WTC11 (cell line): ENCODE data around the gene TRABD2A. TPM values are rescaled to one million over a fixed set of nuclear protein-coding genes. Genes with fewer than 3 reads are reported as not detected.

ENCODE experiments used
- ATAC-seq: fragments of 200-7000 bp; cut with Tn5 transposase; 2 replicates; pipeline ENCODE4 v1.10.0; 2021; ENCODE audit warnings: mild to moderate bottlenecking, moderate library complexity
- CTCF ChIA-PET: fragments of 300-600 bp; sonication (Branson Sonifier 250); formaldehyde crosslinking; loops from one replicate; lab custom pipeline; 2021; ENCODE audit warnings: antibody characterized with exemption; lab: Charles Lee
- POLR2A ChIA-PET: fragments of 350-600 bp; sonication (Branson Sonifier 250); formaldehyde crosslinking; loops from one replicate; lab custom pipeline; 2021; ENCODE audit warnings: antibody characterized with exemption; lab: Charles Lee
- DNase-seq: peaks from one replicate; pipeline ENCODE4 v3.0.0; 2021; ENCODE audit warnings: low spot score
- H3K27ac Mint-ChIP-seq: 2 replicates; pipeline ENCODE4 v1.8.0; 2021; ENCODE audit warnings: mixed read lengths
- H3K27me3 Mint-ChIP-seq: 2 replicates; pipeline ENCODE4 v1.8.0; 2021; ENCODE audit warnings: low read depth, mild to moderate bottlenecking, moderate library complexity, mixed read lengths
- H3K36me3 Mint-ChIP-seq: 2 replicates; pipeline ENCODE4 v1.8.0; 2021; ENCODE audit warnings: mixed read lengths
- H3K4me1 Mint-ChIP-seq: 2 replicates; pipeline ENCODE4 v1.8.0; 2022; ENCODE audit warnings: mixed read lengths
- H3K4me3 Mint-ChIP-seq: 2 replicates; pipeline ENCODE4 v1.8.0; 2021; ENCODE audit warnings: mild to moderate bottlenecking, moderate library complexity, mixed read lengths
- H3K9me3 Mint-ChIP-seq: 2 replicates; pipeline ENCODE4 v1.8.0; 2021; ENCODE audit warnings: mixed read lengths
- AR ChIP-seq: fragments of 250-450 bp; sonication (Bioruptor Pico); IDR thresholded peaks from 2 replicates; pipeline ENCODE4 v1.9.0; 2021; ENCODE audit warnings: mild to moderate bottlenecking
- ATF3 ChIP-seq: sonication (generic); formaldehyde crosslinking; conservative IDR thresholded peaks from 2 replicates; pipeline ENCODE4 v1.8.1; 2022; ENCODE audit warnings: mild to moderate bottlenecking, missing genetic modification reagents
- FOXK1 ChIP-seq: sonication (generic); formaldehyde crosslinking; IDR thresholded peaks from 2 replicates; pipeline ENCODE4 v1.8.0; 2022; ENCODE audit warnings: mild to moderate bottlenecking, moderate library complexity, missing genetic modification reagents
- FOXP1 ChIP-seq: sonication (generic); formaldehyde crosslinking; IDR thresholded peaks from 2 replicates; pipeline ENCODE4 v1.8.0; 2022; ENCODE audit warnings: missing genetic modification reagents, mild to moderate bottlenecking, moderate library complexity, borderline replicate concordance
- GRHL2 ChIP-seq: fragments of 250-450 bp; sonication (Bioruptor Pico); IDR thresholded peaks from 2 replicates; pipeline ENCODE4 v1.8.0; 2022; ENCODE audit warnings: mild to moderate bottlenecking, moderate library complexity; ENCODE audit not compliant: insufficient replicate concordance, severe bottlenecking
- NFE2L1 ChIP-seq: sonication (generic); formaldehyde crosslinking; IDR thresholded peaks from 2 replicates; pipeline ENCODE4 v1.8.1; 2023; ENCODE audit warnings: missing genetic modification reagents
- NR1H2 ChIP-seq: sonication (generic); formaldehyde crosslinking; IDR thresholded peaks from 2 replicates; pipeline ENCODE4 v1.9.0; 2021; ENCODE audit warnings: mild to moderate bottlenecking, moderate library complexity, missing genetic modification reagents
- PRDM15 ChIP-seq: sonication (generic); formaldehyde crosslinking; IDR thresholded peaks from 2 replicates; pipeline ENCODE4 v1.8.0; 2022; ENCODE audit warnings: missing genetic modification reagents
- RELA ChIP-seq: sonication (generic); formaldehyde crosslinking; IDR thresholded peaks from 2 replicates; pipeline ENCODE4 v1.8.1; 2022; ENCODE audit warnings: missing genetic modification reagents, mild to moderate bottlenecking, borderline replicate concordance
- RORB ChIP-seq: fragments of 250-450 bp; sonication (Bioruptor Pico); IDR thresholded peaks from 2 replicates; pipeline ENCODE4 v1.9.0; 2021; ENCODE audit warnings: mild to moderate bottlenecking
- SMAD4 ChIP-seq: sonication (generic); formaldehyde crosslinking; IDR thresholded peaks from 2 replicates; pipeline ENCODE4 v1.8.0; 2022; ENCODE audit warnings: mild to moderate bottlenecking, missing genetic modification reagents
- TCF7 ChIP-seq: sonication (generic); formaldehyde crosslinking; IDR thresholded peaks from 2 replicates; pipeline ENCODE4 v1.8.0; 2022; ENCODE audit warnings: mild to moderate bottlenecking, low read depth, missing genetic modification reagents, moderate library complexity
- TP53 ChIP-seq: sonication (generic); formaldehyde crosslinking; IDR thresholded peaks from 2 replicates; pipeline ENCODE4 v1.8.1; 2023; ENCODE audit warnings: mild to moderate bottlenecking, missing genetic modification reagents
- ZNF138 ChIP-seq: sonication (generic); formaldehyde crosslinking; conservative IDR thresholded peaks from 2 replicates; pipeline ENCODE4 v1.8.1; 2022; ENCODE audit warnings: mild to moderate bottlenecking, moderate library complexity, missing genetic modification reagents
- ZNF232 ChIP-seq: sonication (generic); formaldehyde crosslinking; IDR thresholded peaks from 2 replicates; pipeline ENCODE4 v1.8.0; 2022; ENCODE audit warnings: mild to moderate bottlenecking, missing genetic modification reagents
- ZNF416 ChIP-seq: fragments of 250-450 bp; sonication (Bioruptor Pico); IDR thresholded peaks from 2 replicates; pipeline ENCODE4 v1.9.0; 2021; ENCODE audit warnings: mild to moderate bottlenecking, inconsistent platforms
- ZNF671 ChIP-seq: fragments of 250-450 bp; sonication (Bioruptor Pico); IDR thresholded peaks from 2 replicates; pipeline ENCODE4 v1.8.0; 2021; ENCODE audit warnings: mild to moderate bottlenecking
- total RNA-seq: library from RNA; stranded (reverse); gene quantifications from 3 replicates; pipeline ENCODE4 v1.2.3, GENCODE V29; 2021
- TF ChIP-seq, protein P1 (sequence below): sonication (generic); formaldehyde crosslinking; IDR thresholded peaks from 2 replicates; pipeline ENCODE4 v1.8.1; 2022; ENCODE audit warnings: low read depth, mild to moderate bottlenecking, moderate library complexity, missing genetic modification reagents, borderline replicate concordance
- TF ChIP-seq, protein P2 (sequence below): sonication (generic); formaldehyde crosslinking; IDR thresholded peaks from 2 replicates; pipeline ENCODE4 v1.8.0; 2022; ENCODE audit warnings: mild to moderate bottlenecking, missing genetic modification reagents

TRABD2A gene
- total RNA-seq, 1 experiment from 2014 or later = 12.1 TPM

DNA sequence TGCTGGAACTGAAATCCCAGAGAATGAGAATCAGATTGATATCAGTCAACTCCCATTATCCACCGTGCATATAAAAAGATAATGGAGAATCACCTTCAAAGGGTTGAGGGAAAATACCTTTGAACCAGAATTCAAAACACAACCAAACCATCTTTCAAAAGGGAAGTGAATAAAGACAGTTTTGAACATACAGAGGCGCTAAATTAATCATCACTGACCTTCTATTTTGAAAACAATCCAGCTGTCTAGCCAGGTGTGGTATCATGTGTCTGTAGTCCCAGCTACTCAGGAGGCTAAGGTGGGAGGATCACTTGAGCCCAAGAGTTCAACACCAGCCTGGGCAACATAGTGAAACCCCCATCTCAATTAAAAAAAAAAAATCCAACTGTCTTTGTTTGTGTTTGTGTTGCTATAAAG, 63.6 kb downstream of the TRABD2A start:
- Mint-ChIP-seq H3K36me3 (no peaks in the 10 kb centered on the region), H3K9me3 (no peaks in the 10 kb centered on the region), H3K4me3 (no peak overlapping the region), H3K27me3 (no peaks in the 10 kb centered on the region), H3K4me1 (no peaks in the 10 kb centered on the region), H3K27ac (no peak overlapping the region)
- TF ChIP-seq, protein P1, sequence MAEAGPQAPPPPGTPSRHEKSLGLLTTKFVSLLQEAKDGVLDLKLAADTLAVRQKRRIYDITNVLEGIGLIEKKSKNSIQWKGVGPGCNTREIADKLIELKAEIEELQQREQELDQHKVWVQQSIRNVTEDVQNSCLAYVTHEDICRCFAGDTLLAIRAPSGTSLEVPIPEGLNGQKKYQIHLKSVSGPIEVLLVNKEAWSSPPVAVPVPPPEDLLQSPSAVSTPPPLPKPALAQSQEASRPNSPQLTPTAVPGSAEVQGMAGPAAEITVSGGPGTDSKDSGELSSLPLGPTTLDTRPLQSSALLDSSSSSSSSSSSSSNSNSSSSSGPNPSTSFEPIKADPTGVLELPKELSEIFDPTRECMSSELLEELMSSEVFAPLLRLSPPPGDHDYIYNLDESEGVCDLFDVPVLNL (CRISPR knock-in tag) = no peak
- TF ChIP-seq FOXP1 (CRISPR knock-in tag) (no peak), ZNF232 (CRISPR knock-in tag) (no peak), ATF3 (no peak), AR (CRISPR knock-in tag) (no peak), PRDM15 (no peak), NR1H2 (CRISPR knock-in tag) (no peak), TP53 (CRISPR knock-in tag) (no peak)
- DNase-seq = no peak
- ChIA-PET CTCF (interaction anchor here (0.7 kb wide), 1 partner anchor 41 kb away, joined by 3 read pairs; no protein-coding TSS in a partner anchor), POLR2A (no interaction called here)
- ATAC-seq = no peak

DNA sequence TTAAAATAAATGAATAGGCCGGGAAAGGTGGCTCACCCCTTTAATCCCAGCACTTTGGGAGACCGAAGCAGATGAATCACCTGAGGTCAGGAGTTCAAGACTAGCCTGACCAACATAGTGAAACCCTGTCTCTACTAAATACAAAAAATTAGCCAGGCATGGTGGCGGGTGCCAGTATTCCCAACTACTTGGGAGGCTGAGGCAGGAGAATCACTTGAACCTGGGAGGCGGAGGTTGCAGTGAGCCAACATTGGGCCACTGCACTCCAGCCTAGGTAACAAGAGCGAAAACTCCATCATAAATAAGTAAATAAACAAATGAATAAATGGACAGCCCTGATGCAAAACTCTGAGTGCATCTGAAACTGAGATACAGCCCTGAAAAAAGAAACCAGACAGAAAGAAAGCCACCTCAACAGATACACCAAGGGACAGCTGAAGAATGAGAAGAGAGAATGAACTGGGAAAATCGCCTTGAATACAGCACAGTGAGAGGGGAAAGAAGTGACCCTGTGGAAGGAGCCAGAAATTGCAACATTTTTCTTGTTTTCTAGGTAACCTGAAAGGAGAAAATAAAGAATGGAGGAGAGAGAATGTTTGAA, 64.4 kb downstream of the TRABD2A start:
- CTCF ChIA-PET = no interaction called here
- ATAC-seq (no peak), DNase-seq (no peak)
- Mint-ChIP-seq H3K4me1 (no peaks in the 10 kb centered on the region), H3K36me3 (no peaks in the 10 kb centered on the region), H3K9me3 (no peaks in the 10 kb centered on the region), H3K27ac (no peak overlapping the region), H3K4me3 (no peak overlapping the region), H3K27me3 (no peaks in the 10 kb centered on the region; the same call in 1 of the 2 replicates)
- POLR2A ChIA-PET = no interaction called here
- TF ChIP-seq, protein P1 (CRISPR knock-in tag) = no peak
- TF ChIP-seq GRHL2 (CRISPR knock-in tag) (no peak), FOXK1 (no peak), RORB (CRISPR knock-in tag) (no peak)

DNA sequence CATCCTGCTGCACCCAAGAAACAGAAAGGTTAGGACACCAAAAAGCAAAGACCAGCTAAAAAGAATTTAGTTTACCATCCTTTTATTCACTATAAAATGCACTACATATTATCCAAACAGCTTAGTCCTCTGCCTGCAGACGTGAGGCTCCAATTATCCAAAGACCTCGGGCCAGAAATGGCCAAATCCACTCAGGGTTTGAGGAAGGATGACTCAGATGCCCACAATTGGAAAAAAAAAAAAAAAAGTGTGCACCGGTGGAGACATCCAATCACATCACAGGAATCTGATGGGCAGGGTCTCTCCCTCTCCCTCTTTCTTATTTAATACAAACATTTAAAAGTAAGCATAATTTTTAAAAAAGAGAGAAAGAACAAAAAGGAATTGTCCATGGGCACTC, 65.7 kb downstream of the TRABD2A start:
- no peaks in the 10 kb centered on the region; the same call in 1 of the 2 replicates for H3K27me3 Mint-ChIP-seq
- H3K27ac Mint-ChIP-seq = no peak overlapping the region
- no peaks in the 10 kb centered on the region; the same call in 1 of the 2 replicates for H3K9me3 Mint-ChIP-seq
- ATAC-seq (no peak), DNase-seq (no peak)
- POLR2A ChIA-PET = interaction anchor here (0.7 kb wide), 1 partner anchor 19 kb away, joined by 6 read pairs; no protein-coding TSS in a partner anchor
- no peaks in the 10 kb centered on the region for H3K4me1 Mint-ChIP-seq
- CTCF ChIA-PET = interaction anchor here (0.7 to 1.6 kb wide), 2 partner anchors 18 to 74 kb away, joined by 3 to 6 read pairs; no protein-coding TSS in a partner anchor
- TF ChIP-seq, protein P2, sequence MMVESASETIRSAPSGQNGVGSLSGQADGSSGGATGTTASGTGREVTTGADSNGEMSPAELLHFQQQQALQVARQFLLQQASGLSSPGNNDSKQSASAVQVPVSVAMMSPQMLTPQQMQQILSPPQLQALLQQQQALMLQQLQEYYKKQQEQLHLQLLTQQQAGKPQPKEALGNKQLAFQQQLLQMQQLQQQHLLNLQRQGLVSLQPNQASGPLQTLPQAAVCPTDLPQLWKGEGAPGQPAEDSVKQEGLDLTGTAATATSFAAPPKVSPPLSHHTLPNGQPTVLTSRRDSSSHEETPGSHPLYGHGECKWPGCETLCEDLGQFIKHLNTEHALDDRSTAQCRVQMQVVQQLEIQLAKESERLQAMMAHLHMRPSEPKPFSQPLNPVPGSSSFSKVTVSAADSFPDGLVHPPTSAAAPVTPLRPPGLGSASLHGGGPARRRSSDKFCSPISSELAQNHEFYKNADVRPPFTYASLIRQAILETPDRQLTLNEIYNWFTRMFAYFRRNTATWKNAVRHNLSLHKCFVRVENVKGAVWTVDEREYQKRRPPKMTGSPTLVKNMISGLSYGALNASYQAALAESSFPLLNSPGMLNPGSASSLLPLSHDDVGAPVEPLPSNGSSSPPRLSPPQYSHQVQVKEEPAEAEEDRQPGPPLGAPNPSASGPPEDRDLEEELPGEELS (CRISPR knock-in tag) = no peak
- no peak for TF ChIP-seq TCF7 (CRISPR knock-in tag)
- no peak for TF ChIP-seq SMAD4 (CRISPR knock-in tag)
- TF ChIP-seq ZNF416 (CRISPR knock-in tag) = no peak
- no peak for TF ChIP-seq RELA (CRISPR knock-in tag)
- TF ChIP-seq ZNF138 (CRISPR knock-in tag) = no peak
- no peak for TF ChIP-seq FOXP1 (CRISPR knock-in tag)
- no peak for TF ChIP-seq NFE2L1 (CRISPR knock-in tag)
- TF ChIP-seq RORB (CRISPR knock-in tag) = no peak
- no peak for TF ChIP-seq ZNF671
- no peaks in the 10 kb centered on the region for H3K36me3 Mint-ChIP-seq
- no peak overlapping the region for H3K4me3 Mint-ChIP-seq
